Measurements from ENCODE around the gene FBXO17. TPM values are rescaled to one million over a fixed set of nuclear protein-coding genes. Genes with fewer than 3 reads are reported as not detected.

FBXO17 gene
- total RNA-seq, 1 donor from 2014 or later, result 16.0 TPM

- no peaks in the 10 kb centered on the region for H3K9me3 Mint-ChIP-seq (ENCODE audit: unreplicated experiment)
- no peak overlapping the region for H3K27ac Mint-ChIP-seq (ENCODE audit: unreplicated experiment)
- peaks cover under 1% of the 10 kb centered on the region for H3K4me1 Mint-ChIP-seq (ENCODE audit: unreplicated experiment)
- no peak overlapping the region for H3K4me3 Mint-ChIP-seq (ENCODE audit: unreplicated experiment)
- TF ChIP-seq CTCF (IDR thresholded peaks at IDR 0.05; ENCODE audit: unreplicated experiment), result no peak
- DNase-seq (ENCODE audit: low spot score), result no peak
- H3K36me3 Mint-ChIP-seq (ENCODE audit: low read depth, unreplicated experiment), result peaks cover 11% of the 10 kb centered on the region
- peaks cover 8% of the 10 kb centered on the region for H3K27me3 Mint-ChIP-seq (ENCODE audit: unreplicated experiment)
These were observed 82.2 kb downstream of the FBXO17 start for GRCh38 chr19:38893341-38893771.

- Mint-ChIP-seq H3K4me3 (ENCODE audit: unreplicated experiment) (peak overlapping the region; percentile 57), H3K9me3 (ENCODE audit: unreplicated experiment) (no peaks in the 10 kb centered on the region), H3K27ac (ENCODE audit: unreplicated experiment) (no peak overlapping the region), H3K36me3 (ENCODE audit: low read depth, unreplicated experiment) (peaks cover 11% of the 10 kb centered on the region), H3K4me1 (ENCODE audit: unreplicated experiment) (no peaks in the 10 kb centered on the region), H3K27me3 (ENCODE audit: unreplicated experiment) (peaks cover 3% of the 10 kb centered on the region)
- no peak for TF ChIP-seq CTCF (IDR thresholded peaks at IDR 0.05; ENCODE audit: unreplicated experiment)
- no peak for DNase-seq (ENCODE audit: low spot score)
These were observed 82.7 kb downstream of the FBXO17 start for GRCh38 chr19:38892841-38893240.

GRCh38 chr19:38891771-38892170, 83.8 kb downstream of the FBXO17 start:
- peaks cover 11% of the 10 kb centered on the region for H3K36me3 Mint-ChIP-seq (ENCODE audit: low read depth, unreplicated experiment)
- no peak overlapping the region for H3K4me3 Mint-ChIP-seq (ENCODE audit: unreplicated experiment)
- no peak overlapping the region for H3K27ac Mint-ChIP-seq (ENCODE audit: unreplicated experiment)

More at GRCh38 chr19:38891771-38892170, 83.8 kb downstream of the FBXO17 start:
- no peak for TF ChIP-seq CTCF (IDR thresholded peaks at IDR 0.05; ENCODE audit: unreplicated experiment)
- Mint-ChIP-seq H3K27me3 (ENCODE audit: unreplicated experiment) (peaks cover 3% of the 10 kb centered on the region), H3K4me1 (ENCODE audit: unreplicated experiment) (no peaks in the 10 kb centered on the region), H3K9me3 (ENCODE audit: unreplicated experiment) (no peaks in the 10 kb centered on the region)
- DNase-seq (ENCODE audit: low spot score), result no peak

Other genes starting within 250 kb of the FBXO17 start
- gene CAPN12, start 231.3 kb downstream of the FBXO17 start, total RNA-seq (ENCODE audit: unreplicated experiment), result 2.9 TPM
- gene LGALS7, start 202.2 kb downstream of the FBXO17 start, total RNA-seq (ENCODE audit: unreplicated experiment), result 3.6 TPM
- 18.8 TPM for gene LGALS7B, start 186.5 kb downstream of the FBXO17 start, total RNA-seq (ENCODE audit: unreplicated experiment)
- gene LGALS4, start 162.8 kb downstream of the FBXO17 start, total RNA-seq (ENCODE audit: unreplicated experiment), result 0.46 TPM
- gene ECH1, start 143.9 kb downstream of the FBXO17 start, total RNA-seq (ENCODE audit: unreplicated experiment), result 101 TPM
- gene HNRNPL, start 125.8 kb downstream of the FBXO17 start, total RNA-seq (ENCODE audit: unreplicated experiment), result 343 TPM
- 5.6 TPM for gene RINL, start 97.5 kb downstream of the FBXO17 start, total RNA-seq (ENCODE audit: unreplicated experiment)
- gene SIRT2, start 76.1 kb downstream of the FBXO17 start, total RNA-seq (ENCODE audit: unreplicated experiment), result 45.9 TPM
- gene NFKBIB, start 75.8 kb downstream of the FBXO17 start, total RNA-seq (ENCODE audit: unreplicated experiment), result 16.9 TPM
- gene CCER2, start 63.6 kb downstream of the FBXO17 start, total RNA-seq (ENCODE audit: unreplicated experiment), result 0.87 TPM
- gene SARS2, start 45.0 kb downstream of the FBXO17 start, total RNA-seq (ENCODE audit: unreplicated experiment), result 36.7 TPM
- 32.0 TPM for gene MRPS12, start 44.8 kb downstream of the FBXO17 start, total RNA-seq (ENCODE audit: unreplicated experiment)
- 4.0 TPM for gene FBXO27, start 56.8 kb upstream of the FBXO17 start, total RNA-seq (ENCODE audit: unreplicated experiment)
- 0.46 TPM for gene ACP7, start 108.6 kb upstream of the FBXO17 start, total RNA-seq (ENCODE audit: unreplicated experiment)
- gene PAK4, start 150.0 kb upstream of the FBXO17 start, total RNA-seq (ENCODE audit: unreplicated experiment), result 48.8 TPM
- not detected for gene NCCRP1, start 221.2 kb upstream of the FBXO17 start, total RNA-seq (ENCODE audit: unreplicated experiment)
- gene SYCN, start 228.5 kb upstream of the FBXO17 start, total RNA-seq (ENCODE audit: unreplicated experiment), result not detected

Measured in endothelial cell (in vitro differentiated cells).